ENCODE data around the gene SFMBT1.

The SFMBT1 gene

DNA sequence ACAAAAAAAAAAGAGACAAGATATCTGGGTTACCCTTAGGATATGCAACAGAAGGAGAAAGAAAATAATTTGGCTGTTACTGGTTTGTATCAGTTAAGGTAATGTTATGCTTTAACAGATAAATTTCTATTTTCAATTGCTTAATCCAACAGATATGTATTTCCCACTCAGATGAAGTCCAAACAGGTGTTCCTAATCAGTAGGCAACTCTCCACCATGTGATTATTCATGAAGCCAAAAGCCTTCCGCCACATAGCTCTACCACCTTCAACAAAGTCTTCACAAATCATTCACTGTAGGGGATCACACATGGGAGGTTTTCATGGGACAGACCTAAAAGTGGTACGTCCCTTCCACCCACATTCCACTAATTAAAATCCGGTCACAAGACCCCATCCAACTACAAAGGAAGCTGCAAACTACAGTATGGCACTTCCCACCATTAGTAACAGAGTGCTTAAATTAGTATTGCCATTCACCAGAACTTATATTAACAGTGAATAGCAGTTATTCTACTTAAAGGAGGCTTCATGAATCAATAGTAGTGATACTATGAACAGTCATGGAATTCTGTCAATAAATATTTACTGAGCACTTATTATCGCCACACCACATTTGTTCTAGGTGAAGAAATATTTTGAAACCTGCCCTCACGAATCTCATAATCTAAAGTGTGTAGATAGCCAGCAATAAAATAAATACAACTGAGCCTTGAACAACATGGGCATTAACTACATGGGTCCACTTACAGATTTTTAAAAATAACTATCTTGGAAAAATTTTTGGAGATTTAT, 66.5 kb downstream of the SFMBT1 start:
- Histone ChIP-seq H3K27ac (ENCODE audit: low read depth, low read length, poor library complexity, severe bottlenecking) (no peak overlapping the region), H3K4me1 (ENCODE audit: insufficient read depth, low read length, severe bottlenecking) (peaks cover 20% of the 10 kb centered on the region), H2AFZ (ENCODE audit: low read length) (no peak overlapping the region), H3F3A (ENCODE audit: insufficient read depth, low read length) (0 out of 2 replicates have a peak, but pooled peaks cover 8% of the 10 kb centered on the region), H4K20me1 (ENCODE audit: insufficient read depth, low read length) (no peaks in the 10 kb centered on the region), H3K9me2 (ENCODE audit: low read depth, low read length) (no peaks in the 10 kb centered on the region), H3K4me3 (ENCODE audit: low read depth, low read length, poor library complexity, severe bottlenecking) (no peak overlapping the region), H3K79me2 (ENCODE audit: insufficient read depth, low read length) (0 out of 2 replicates have a peak, but pooled peaks cover 4% of the 10 kb centered on the region), H3K9me3 (ENCODE audit: low read length) (no peaks in the 10 kb centered on the region), H3K4me2 (ENCODE audit: low read length) (no peak overlapping the region), H3K9ac (ENCODE audit: low read length) (no peak overlapping the region), H3K36me3 (ENCODE audit: insufficient read depth, low read length) (no peaks in the 10 kb centered on the region), H3K27me3 (ENCODE audit: insufficient read depth, low read length) (no peaks in the 10 kb centered on the region)
- no peak for TF ChIP-seq EZH2 (IDR thresholded peaks at IDR 0.05; ENCODE audit: borderline replicate concordance, low read length)
- TF ChIP-seq, protein P1, sequence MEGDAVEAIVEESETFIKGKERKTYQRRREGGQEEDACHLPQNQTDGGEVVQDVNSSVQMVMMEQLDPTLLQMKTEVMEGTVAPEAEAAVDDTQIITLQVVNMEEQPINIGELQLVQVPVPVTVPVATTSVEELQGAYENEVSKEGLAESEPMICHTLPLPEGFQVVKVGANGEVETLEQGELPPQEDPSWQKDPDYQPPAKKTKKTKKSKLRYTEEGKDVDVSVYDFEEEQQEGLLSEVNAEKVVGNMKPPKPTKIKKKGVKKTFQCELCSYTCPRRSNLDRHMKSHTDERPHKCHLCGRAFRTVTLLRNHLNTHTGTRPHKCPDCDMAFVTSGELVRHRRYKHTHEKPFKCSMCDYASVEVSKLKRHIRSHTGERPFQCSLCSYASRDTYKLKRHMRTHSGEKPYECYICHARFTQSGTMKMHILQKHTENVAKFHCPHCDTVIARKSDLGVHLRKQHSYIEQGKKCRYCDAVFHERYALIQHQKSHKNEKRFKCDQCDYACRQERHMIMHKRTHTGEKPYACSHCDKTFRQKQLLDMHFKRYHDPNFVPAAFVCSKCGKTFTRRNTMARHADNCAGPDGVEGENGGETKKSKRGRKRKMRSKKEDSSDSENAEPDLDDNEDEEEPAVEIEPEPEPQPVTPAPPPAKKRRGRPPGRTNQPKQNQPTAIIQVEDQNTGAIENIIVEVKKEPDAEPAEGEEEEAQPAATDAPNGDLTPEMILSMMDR (IDR thresholded peaks at IDR 0.05; ENCODE audit: low read length), result no peak

DNA sequence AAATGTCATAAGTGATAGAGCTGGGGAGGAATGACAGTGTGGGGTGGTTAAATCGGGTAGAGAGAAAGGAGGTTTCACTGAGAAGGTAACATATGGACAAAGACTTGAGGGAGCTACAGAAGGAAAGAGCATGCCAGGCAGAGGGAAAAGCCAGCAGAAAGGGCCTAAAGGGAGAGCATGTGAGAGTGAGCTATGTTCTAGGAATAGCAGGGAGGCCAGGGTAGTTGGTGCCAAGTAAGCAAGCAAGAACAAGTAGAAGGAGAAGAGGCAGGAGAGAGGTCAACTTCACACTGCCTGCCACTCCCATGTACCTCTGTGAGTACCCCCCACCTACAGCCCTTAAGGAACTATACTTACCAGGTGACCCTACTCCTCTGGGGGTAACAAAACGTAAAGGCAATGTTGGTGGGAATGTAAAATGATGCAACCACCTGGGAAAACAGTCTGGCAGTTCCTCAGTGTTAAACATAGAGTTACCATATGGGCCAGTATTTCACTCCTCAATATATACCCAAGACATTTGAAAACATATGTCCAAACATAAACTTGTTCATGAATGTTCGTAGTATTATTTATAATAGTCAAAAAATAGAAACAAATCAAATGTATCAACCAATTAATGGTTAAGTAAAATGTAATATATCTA, 67.6 kb downstream of the SFMBT1 start:
- H3K9me3 ChIP-seq (ENCODE audit: low read length), result no peaks in the 10 kb centered on the region
- H3K36me3 ChIP-seq (ENCODE audit: insufficient read depth, low read length), result no peaks in the 10 kb centered on the region
- H3K9ac ChIP-seq (ENCODE audit: low read length), result no peak overlapping the region
- H3K27me3 ChIP-seq (ENCODE audit: insufficient read depth, low read length), result no peaks in the 10 kb centered on the region
- no peak for TF ChIP-seq EZH2 (IDR thresholded peaks at IDR 0.05; ENCODE audit: borderline replicate concordance, low read length)
- TF ChIP-seq, protein P1 (IDR thresholded peaks at IDR 0.05; ENCODE audit: low read length), result no peak
- no peaks in the 10 kb centered on the region for H3F3A ChIP-seq (ENCODE audit: insufficient read depth, low read length)
- no peak overlapping the region for H3K4me3 ChIP-seq (ENCODE audit: low read depth, low read length, poor library complexity, severe bottlenecking)
- H2AFZ ChIP-seq (ENCODE audit: low read length), result no peak overlapping the region
- H4K20me1 ChIP-seq (ENCODE audit: insufficient read depth, low read length), result no peaks in the 10 kb centered on the region
- H3K4me1 ChIP-seq (ENCODE audit: insufficient read depth, low read length, severe bottlenecking), result peaks cover 17% of the 10 kb centered on the region
- H3K79me2 ChIP-seq (ENCODE audit: insufficient read depth, low read length), result 0 out of 2 replicates have a peak, but pooled peaks cover 10% of the 10 kb centered on the region
- no peaks in the 10 kb centered on the region for H3K9me2 ChIP-seq (ENCODE audit: low read depth, low read length)
- H3K27ac ChIP-seq (ENCODE audit: low read depth, low read length, poor library complexity, severe bottlenecking), result no peak overlapping the region
- no peak overlapping the region for H3K4me2 ChIP-seq (ENCODE audit: low read length)

DNA sequence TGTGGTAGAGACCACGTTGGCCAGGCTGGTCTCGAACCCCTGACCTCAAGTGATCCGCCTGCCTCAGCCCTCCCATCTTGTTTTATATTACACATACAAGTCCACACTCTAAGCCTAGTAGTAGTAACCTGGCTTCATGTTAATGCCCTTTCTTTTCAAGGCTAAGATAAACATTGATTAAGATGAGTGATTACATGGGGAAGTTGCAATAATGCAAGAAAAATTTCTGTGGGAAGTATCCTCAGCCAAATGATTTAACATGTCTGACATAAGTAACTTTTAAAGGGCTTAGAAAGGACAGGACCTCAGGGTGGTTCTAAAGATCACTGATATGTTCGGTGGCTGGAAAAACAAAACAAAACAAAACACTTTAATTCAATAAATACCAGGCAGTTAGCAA, 72.1 kb downstream of the SFMBT1 start:
- TF ChIP-seq, protein P1 (IDR thresholded peaks at IDR 0.05; ENCODE audit: low read length), result no peak
- TF ChIP-seq EZH2 (IDR thresholded peaks at IDR 0.05; ENCODE audit: borderline replicate concordance, low read length), result no peak
- H3K79me2 ChIP-seq (ENCODE audit: insufficient read depth, low read length), result 0 out of 2 replicates have a peak, but pooled peaks cover 10% of the 10 kb centered on the region
- H3K36me3 ChIP-seq (ENCODE audit: insufficient read depth, low read length), result no peaks in the 10 kb centered on the region
- H3K4me1 ChIP-seq (ENCODE audit: insufficient read depth, low read length, severe bottlenecking), result peaks cover 29% of the 10 kb centered on the region
- no peaks in the 10 kb centered on the region for H3K9me2 ChIP-seq (ENCODE audit: low read depth, low read length)
- H3K4me3 ChIP-seq (ENCODE audit: low read depth, low read length, poor library complexity, severe bottlenecking), result no peak overlapping the region
- no peaks in the 10 kb centered on the region for H3K27me3 ChIP-seq (ENCODE audit: insufficient read depth, low read length)
- no peaks in the 10 kb centered on the region for H3K9me3 ChIP-seq (ENCODE audit: low read length)
- H3K9ac ChIP-seq (ENCODE audit: low read length), result no peak overlapping the region
- H2AFZ ChIP-seq (ENCODE audit: low read length), result no peak overlapping the region
- H3K27ac ChIP-seq (ENCODE audit: low read depth, low read length, poor library complexity, severe bottlenecking), result no peak overlapping the region
- no peaks in the 10 kb centered on the region for H3F3A ChIP-seq (ENCODE audit: insufficient read depth, low read length)
- H3K4me2 ChIP-seq (ENCODE audit: low read length), result peak overlapping the region; percentile 39; the same call in 1 of the 2 replicates
- H4K20me1 ChIP-seq (ENCODE audit: insufficient read depth, low read length), result no peaks in the 10 kb centered on the region
